IPS-20b (cell line): ENCODE measurements around the gene WDTC1.

ENCODE experiments used
- H3K27ac ChIP-seq: one replicate; pipeline ENCODE4 v1.5.1; 2013; ENCODE audit warnings: low read length
- H3K27me3 ChIP-seq: 2 replicates; pipeline ENCODE4 v1.6.1; 2013; ENCODE audit warnings: mild to moderate bottlenecking, low read length, inconsistent platforms; ENCODE audit not compliant: insufficient read depth
- H3K36me3 ChIP-seq: 2 replicates; pipeline ENCODE4 v1.6.1; 2013; ENCODE audit warnings: low read depth, mild to moderate bottlenecking, inconsistent platforms, low read length, moderate library complexity; ENCODE audit not compliant: insufficient read depth
- H3K4me1 ChIP-seq: 2 replicates; pipeline ENCODE4 v1.6.1; 2013; ENCODE audit warnings: mild to moderate bottlenecking, control low read depth, inconsistent platforms, low read length, moderate library complexity; ENCODE audit not compliant: insufficient read depth
- H3K4me3 ChIP-seq: 2 replicates; pipeline ENCODE4 v1.5.1; 2013; ENCODE audit warnings: mild to moderate bottlenecking, low read length, inconsistent platforms
- H3K9ac ChIP-seq: 2 replicates; pipeline ENCODE4 v1.6.1; 2013; ENCODE audit warnings: low read depth, mild to moderate bottlenecking, inconsistent platforms, low read length, moderate library complexity
- H3K9me3 ChIP-seq: 2 replicates; pipeline ENCODE4 v1.6.1; 2013; ENCODE audit warnings: mild to moderate bottlenecking, low read depth, low read length, inconsistent platforms; ENCODE audit not compliant: insufficient read depth

WDTC1 gene

DNA sequence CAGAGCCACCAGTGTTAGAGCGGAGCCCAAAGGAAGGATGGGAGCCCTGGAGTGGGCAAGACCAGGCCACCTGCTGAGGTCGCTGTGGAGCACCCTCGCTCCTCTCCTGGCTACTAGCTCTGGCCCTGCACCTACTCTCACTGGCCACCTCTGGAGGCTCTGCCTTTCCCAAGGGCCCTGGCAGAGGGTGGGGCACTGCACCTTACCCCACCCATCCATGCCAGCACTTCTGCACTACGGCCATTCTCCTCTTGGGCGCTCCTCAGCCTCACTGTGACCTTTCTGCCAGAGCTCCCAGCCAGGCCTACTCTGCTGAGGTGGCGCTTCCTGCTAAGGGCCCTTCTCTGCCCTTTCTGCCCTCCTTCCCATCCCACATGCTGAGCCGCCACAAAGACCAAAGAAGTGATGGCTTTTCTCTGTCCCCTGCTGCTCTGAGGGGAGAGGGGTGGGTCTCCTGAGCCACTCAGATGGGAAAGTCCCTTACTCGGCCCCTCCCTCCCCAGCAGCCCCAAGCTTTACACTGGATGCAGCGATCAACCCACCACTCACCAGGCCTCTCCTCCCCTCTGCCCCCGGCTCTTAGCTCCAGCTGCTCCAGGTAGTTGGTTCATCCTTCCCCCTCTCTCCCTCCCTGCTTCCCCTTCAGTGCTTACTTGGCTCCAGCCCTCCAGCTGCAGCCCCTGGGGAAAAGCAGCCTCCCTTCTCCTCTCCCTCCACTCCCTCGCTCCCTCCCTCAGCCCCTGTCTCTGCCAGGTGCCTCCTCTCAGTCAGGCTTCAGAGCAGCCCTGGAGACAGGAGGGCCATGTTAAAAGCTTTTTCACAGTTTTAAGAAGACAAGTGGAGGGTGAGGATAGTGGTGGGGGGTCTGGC is 72.7 kb downstream of the WDTC1 start:
- peak overlapping the region; percentile 59 for H3K27ac ChIP-seq
- H3K36me3 ChIP-seq, result no peaks in the 10 kb centered on the region
- peak overlapping the region; percentile 54; the same call in 1 of the 2 replicates for H3K9ac ChIP-seq
- peaks cover 18% of the 10 kb centered on the region; the same call in 1 of the 2 replicates for H3K4me1 ChIP-seq
- peak overlapping the region; percentile 10; the same call in 1 of the 2 replicates for H3K4me3 ChIP-seq
- no peaks in the 10 kb centered on the region for H3K9me3 ChIP-seq
- H3K27me3 ChIP-seq, result no peaks in the 10 kb centered on the region

DNA sequence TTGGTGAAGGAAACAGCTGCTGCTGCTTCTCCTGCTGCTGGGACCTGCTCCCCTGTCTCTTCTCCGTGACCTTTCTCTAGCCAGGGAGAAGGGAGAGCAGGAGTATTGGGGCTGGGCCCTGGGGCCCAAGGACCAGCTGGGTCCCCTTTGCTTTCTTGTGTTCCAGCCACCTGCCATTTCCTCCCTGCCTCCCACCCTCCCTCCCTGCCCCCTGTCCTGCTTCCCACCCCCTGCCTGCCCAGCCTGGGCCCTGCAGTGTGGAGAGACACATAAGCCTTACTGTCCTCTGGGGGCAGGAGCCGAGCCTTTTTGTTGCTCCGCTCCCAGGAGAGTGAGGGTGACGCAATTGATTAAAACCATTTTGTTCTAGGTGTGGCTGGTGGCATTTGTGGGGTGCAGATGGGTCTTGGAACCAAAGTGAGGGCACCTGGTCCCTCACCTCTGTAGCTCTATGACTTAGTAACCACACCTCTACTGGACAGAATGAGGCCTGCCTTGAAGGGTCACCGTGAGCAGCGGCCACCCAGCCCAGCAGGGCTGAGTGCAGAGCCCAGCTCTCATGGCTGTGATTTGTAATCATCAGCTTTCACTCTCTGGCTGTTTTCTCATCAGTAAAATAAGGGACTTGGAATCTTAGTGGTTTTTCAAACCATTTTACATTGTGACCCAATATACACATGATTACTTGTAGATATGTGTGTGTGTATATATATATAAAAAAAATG is 73.6 kb downstream of the WDTC1 start:
- Histone ChIP-seq H3K9ac (peak overlapping the region; percentile 57; the same call in 1 of the 2 replicates), H3K27ac (peak overlapping the region; percentile 59), H3K4me3 (peak overlapping the region; percentile 10; the same call in 1 of the 2 replicates), H3K9me3 (no peaks in the 10 kb centered on the region), H3K36me3 (no peaks in the 10 kb centered on the region), H3K27me3 (no peaks in the 10 kb centered on the region), H3K4me1 (peaks cover 18% of the 10 kb centered on the region; the same call in 1 of the 2 replicates)

DNA sequence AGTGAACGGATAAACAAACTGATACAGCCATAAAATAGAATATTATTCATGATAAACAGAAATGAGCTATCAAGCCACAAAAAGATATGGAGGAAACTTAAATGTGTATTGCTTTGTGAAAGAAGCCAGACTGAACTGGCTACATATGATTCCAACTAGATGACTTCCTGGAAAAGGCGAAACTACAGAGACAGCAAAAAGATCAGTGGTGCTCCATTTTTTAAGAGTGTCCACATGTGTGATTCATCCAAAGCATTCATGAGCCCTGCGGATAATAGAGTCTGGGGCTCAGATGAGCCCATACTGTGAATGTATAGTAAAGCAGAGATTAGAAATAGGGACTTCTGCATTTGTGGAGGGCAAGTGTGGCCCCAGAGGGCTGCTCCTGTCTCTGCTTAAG is 79.7 kb downstream of the WDTC1 start:
- H3K4me1 ChIP-seq, result no peaks in the 10 kb centered on the region
- H3K9me3 ChIP-seq, result no peaks in the 10 kb centered on the region
- no peak overlapping the region for H3K27ac ChIP-seq
- no peak overlapping the region for H3K9ac ChIP-seq
- H3K4me3 ChIP-seq, result no peak overlapping the region
- no peaks in the 10 kb centered on the region for H3K36me3 ChIP-seq
- H3K27me3 ChIP-seq, result no peaks in the 10 kb centered on the region; the same call in 1 of the 2 replicates

DNA sequence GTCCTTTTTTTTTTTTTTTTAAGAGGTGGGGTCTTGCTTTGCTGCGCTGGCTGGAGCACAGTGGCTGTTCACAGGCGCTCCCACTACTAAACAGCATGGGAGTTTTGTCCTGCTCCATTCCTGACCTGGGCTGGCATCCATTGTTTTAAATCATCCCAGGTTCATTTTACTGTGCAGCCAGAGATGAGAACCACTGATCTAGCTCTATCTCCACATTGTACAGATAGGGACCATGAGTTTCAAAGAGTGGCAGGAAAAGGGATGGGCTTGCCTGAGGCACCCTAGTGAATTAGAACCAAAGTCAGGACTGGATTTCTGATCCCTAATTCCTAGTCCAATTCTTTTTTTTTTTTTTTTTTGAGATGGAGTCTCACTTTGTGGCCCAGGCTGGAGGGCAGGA is 80.3 kb downstream of the WDTC1 start:
- no peak overlapping the region for H3K9ac ChIP-seq
- no peaks in the 10 kb centered on the region for H3K4me1 ChIP-seq
- H3K27ac ChIP-seq, result no peak overlapping the region
- no peaks in the 10 kb centered on the region for H3K36me3 ChIP-seq
- peaks cover 5% of the 10 kb centered on the region; the same call in 1 of the 2 replicates for H3K27me3 ChIP-seq
- H3K4me3 ChIP-seq, result no peak overlapping the region
- H3K9me3 ChIP-seq, result no peaks in the 10 kb centered on the region

DNA sequence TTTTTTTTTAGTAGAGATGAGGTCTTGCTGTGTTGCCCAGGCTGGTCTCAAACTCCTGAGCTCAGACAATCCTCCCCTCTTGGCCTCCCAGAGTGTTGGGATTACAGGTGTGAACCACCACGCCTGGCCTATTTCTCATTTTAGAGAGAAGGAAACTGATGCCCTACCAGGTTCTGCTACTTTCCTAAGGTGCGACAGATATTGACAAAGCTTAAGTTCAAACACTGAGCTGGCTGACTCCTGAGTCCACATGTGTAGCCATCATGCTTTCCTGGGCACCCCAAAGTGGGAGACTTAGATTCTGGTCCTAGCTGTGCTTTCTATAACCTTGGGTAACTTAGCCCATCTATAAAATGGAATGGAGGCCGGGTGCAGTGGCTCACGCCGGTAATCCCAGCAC is 82.4 kb downstream of the WDTC1 start:
- H3K36me3 ChIP-seq, result no peaks in the 10 kb centered on the region
- H3K27me3 ChIP-seq, result peaks cover 5% of the 10 kb centered on the region; the same call in 1 of the 2 replicates
- H3K9ac ChIP-seq, result no peak overlapping the region
- no peaks in the 10 kb centered on the region for H3K9me3 ChIP-seq
- no peak overlapping the region for H3K4me3 ChIP-seq
- no peaks in the 10 kb centered on the region for H3K4me1 ChIP-seq
- H3K27ac ChIP-seq, result no peak overlapping the region

DNA sequence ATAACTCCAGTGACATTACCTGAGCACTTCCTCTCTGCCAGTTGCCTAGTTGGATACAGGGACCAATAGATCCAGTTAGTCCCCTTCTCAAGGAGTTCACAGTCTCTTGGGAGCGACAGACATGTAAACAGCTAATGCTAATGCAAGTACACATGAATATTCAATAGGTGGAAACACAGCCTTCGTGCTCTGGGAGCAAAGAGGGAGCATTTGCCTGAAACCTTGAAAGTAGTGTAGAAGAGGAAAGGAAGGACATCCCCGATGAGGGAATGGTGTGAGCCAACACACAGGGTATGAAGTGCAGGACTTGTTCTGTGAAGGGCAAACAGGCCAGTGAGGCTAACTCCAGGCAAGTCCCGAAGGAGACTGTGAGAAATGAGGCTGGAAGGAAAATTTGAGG is 83.7 kb downstream of the WDTC1 start:
- H3K27ac ChIP-seq, result no peak overlapping the region
- no peaks in the 10 kb centered on the region for H3K36me3 ChIP-seq
- peaks cover 5% of the 10 kb centered on the region; the same call in 1 of the 2 replicates for H3K27me3 ChIP-seq
- H3K4me1 ChIP-seq, result peaks cover 3% of the 10 kb centered on the region; the same call in 1 of the 2 replicates
- H3K9ac ChIP-seq, result no peak overlapping the region
- H3K9me3 ChIP-seq, result no peaks in the 10 kb centered on the region
- no peak overlapping the region for H3K4me3 ChIP-seq

DNA sequence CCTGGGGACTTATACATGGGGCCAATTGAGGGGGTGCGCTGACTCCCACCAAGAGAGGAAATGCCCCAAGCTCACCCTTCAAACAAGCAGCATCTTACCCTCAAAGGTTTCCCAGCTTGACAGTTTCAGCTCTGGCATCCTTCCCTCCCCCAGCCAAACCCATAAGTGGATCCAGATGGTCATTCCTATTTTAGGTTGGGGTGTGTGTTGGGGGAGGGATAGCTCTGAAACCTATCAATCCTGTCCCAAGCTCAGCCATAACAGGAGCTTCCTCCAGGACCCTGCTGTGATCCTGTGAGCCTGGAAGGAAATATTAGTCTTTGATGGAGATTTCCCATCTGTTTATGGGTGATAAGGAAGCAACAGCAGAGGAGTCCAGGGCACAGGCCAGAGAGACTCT is 84.2 kb downstream of the WDTC1 start:
- H3K9me3 ChIP-seq, result no peaks in the 10 kb centered on the region
- H3K4me1 ChIP-seq, result peaks cover 4% of the 10 kb centered on the region; the same call in 1 of the 2 replicates
- no peak overlapping the region for H3K9ac ChIP-seq
- H3K27ac ChIP-seq, result no peak overlapping the region
- H3K36me3 ChIP-seq, result no peaks in the 10 kb centered on the region
- H3K4me3 ChIP-seq, result no peak overlapping the region
- H3K27me3 ChIP-seq, result peaks cover 5% of the 10 kb centered on the region; the same call in 1 of the 2 replicates

DNA sequence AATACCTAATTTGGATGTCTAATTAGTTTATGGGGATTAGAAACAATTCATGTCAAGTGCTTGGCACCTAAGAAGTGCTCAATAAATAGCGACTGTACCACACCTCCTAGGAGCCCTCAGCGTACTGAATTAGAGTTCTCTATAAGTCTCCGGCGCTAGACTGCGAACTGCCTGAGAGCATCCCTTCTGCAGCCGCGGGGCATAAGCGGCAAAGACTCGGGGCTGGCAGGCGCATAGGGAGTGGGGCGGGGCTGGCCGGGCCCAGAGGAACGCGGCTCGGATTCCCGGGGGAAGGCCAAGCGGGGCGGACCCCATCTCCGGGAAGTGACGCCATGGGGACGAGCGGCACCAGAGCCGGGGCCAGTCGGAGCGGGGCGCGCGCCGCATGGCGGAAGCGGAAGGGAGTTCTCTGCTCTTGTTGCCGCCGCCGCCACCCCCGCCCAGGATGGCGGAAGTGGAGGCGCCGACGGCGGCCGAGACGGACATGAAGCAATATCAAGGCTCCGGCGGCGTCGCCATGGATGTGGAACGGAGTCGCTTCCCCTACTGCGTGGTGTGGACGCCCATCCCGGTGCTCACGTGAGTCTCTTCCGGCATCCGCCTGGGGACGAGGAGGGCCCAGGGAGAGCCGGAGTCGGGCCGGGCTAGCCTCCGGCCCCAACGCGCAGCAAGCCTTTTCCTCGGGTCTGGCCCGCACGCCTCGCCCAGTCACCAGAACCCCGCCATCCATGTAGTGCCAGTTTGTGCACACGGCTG is 87.6 kb downstream of the WDTC1 start, which contains the start of gene TMEM222:
TSS of gene TMEM222 (plus strand) at position 351 of the 756 bp plus-strand sequence. CDS start at position 386, 35 bp downstream.
- Histone ChIP-seq H3K9ac (peak within 1 kb of the TSS; percentile 99), H3K27ac (peak within 1 kb of the TSS; percentile 68), H3K36me3 (peaks cover 26% of the 10 kb centered on the region; the same call in 1 of the 2 replicates)

DNA sequence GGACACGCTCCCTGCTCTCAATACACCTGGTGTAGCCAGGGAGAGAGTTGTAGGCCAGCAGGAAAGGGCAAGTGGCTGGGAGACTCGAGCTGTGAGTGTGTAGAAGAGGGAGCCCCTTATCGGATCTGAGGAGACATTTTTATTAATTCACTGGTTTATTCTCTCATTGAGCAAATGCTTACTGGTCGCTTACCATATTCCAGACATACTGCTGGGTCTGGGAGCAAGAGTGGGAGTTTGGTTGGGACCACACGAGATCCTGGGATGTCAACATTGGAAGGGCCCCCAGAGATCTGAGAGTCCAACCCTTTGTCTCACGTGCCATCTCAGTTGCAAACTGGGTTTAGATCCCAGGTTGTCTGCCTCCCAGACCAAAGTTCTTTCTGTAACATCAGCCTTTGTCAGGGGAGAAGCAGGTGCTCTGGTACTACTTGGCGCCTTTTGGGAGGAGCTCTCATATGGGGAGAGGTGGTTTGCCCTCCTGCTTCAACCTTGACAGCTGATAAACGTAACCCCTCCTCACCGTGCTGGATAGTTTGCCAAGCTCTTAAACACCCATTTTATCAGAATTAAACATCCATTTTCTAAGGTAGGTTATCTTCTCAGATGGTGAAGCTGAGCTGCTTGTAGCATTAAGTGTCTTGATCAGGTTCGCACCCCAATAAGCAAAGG is 88.3 kb downstream of the WDTC1 start:
- peak overlapping the region; percentile 99 for H3K9ac ChIP-seq
- H3K27ac ChIP-seq, result peak overlapping the region; percentile 68
- peak overlapping the region; percentile 96 for H3K4me3 ChIP-seq
- peaks cover 4% of the 10 kb centered on the region; the same call in 1 of the 2 replicates for H3K4me1 ChIP-seq
- H3K36me3 ChIP-seq, result peaks cover 33% of the 10 kb centered on the region; the same call in 1 of the 2 replicates
- H3K27me3 ChIP-seq, result peaks cover 5% of the 10 kb centered on the region; the same call in 1 of the 2 replicates
- no peaks in the 10 kb centered on the region for H3K9me3 ChIP-seq

More for the DNA sequence above, 87.6 kb downstream of the WDTC1 start, which contains the start of gene TMEM222:
- H3K9me3 ChIP-seq, result no peaks in the 10 kb centered on the region
- H3K4me3 ChIP-seq, result peak within 1 kb of the TSS; percentile 96
- H3K27me3 ChIP-seq, result peaks cover 5% of the 10 kb centered on the region; the same call in 1 of the 2 replicates
- H3K4me1 ChIP-seq, result peaks cover 4% of the 10 kb centered on the region; the same call in 1 of the 2 replicates

DNA sequence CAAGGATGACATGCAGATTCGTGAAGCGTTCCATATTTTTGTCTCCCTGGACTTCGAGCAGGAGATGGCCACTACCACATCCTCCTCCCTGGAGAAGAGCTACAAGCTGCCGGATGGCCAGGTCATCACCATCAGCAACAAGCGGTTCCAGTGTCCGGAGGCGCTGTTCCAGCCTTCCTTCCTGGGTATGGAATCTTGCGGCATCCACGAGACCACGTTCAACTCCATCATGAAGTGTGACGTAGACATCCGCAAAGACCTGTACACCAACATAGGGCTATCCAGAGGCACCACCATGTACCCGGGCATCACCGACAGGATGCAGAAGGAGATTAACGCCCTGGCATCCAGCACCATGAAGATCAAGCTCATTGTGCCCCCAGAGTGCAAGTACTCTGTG is 90.9 kb downstream of the WDTC1 start:
- Histone ChIP-seq H3K9me3 (no peaks in the 10 kb centered on the region), H3K27me3 (no peaks in the 10 kb centered on the region), H3K4me3 (no peak overlapping the region), H3K27ac (no peak overlapping the region), H3K36me3 (peaks cover 36% of the 10 kb centered on the region; the same call in 1 of the 2 replicates), H3K4me1 (peaks cover 4% of the 10 kb centered on the region; the same call in 1 of the 2 replicates), H3K9ac (no peak overlapping the region)
